GM19238 (cell line): ENCODE measurements around the gene HOXB6.
A peak's percentile ranks its signal among the peaks of the same experiment; 100 is the strongest.

Source experiments
- DNase-seq: peaks from one replicate; pipeline ENCODE4 v3.0.0; 2011; ENCODE audit warnings: low spot score; ENCODE audit not compliant: insufficient read length

Gene HOXB6

GRCh38 chr17:48622857-48623256 is 18.1 kb upstream of the HOXB6 start:
- no peak for DNase-seq

GRCh38 chr17:48621410-48622392 is 16.9 kb upstream of the HOXB6 start:
- DNase-seq, result no peak

- DNase-seq, result no peak
These were observed 15.8 kb upstream of the HOXB6 start for GRCh38 chr17:48620461-48621139.

DNA sequence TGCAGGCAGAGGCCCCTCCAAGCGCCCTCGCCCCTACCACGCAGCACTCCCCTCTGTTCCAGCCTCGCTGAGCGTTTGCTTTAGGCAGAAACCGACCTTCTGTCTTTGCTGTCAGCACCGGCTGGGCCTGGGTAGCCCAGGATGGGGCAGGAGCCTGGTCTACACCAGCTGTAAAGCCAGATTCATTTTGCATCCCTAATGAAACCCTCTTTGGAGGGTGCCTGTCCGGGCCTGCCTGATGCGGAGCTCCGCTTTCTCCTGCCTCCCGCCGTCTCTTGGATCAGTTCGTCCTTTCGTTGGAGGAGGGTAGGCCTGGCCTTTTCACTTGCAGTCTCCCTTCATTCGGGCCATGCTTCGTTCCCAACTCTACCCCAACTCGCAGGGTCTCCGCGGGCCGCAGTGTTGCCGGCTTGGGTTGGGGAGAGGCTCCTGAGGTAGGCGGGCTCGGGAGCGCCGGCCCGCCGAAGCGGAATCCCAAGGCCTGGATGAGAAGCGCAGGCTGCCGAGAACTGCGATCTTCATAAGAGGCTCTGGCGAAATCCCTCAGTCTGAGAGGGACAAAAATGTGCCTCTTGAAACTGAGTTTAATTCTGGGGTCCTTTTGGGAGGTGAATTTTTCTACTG is 15.2 kb upstream of the HOXB6 start:
- DNase-seq, result no peak

GRCh38 chr17:48618256-48618896 is 13.6 kb upstream of the HOXB6 start:
- peak; percentile 93 for DNase-seq

GRCh38 chr17:48617471-48618255 is 12.9 kb upstream of the HOXB6 start:
- no peak for DNase-seq

- DNase-seq, result no peak
These were observed 12.1 kb upstream of the HOXB6 start for GRCh38 chr17:48616717-48617470.

- no peak for DNase-seq
These were observed 11.4 kb upstream of the HOXB6 start for GRCh38 chr17:48615963-48616716.

GRCh38 chr17:48615047-48615962 is 10.5 kb upstream of the HOXB6 start, which contains the start of gene HOXB8:
Gene HOXB8, minus strand, starts transcription at chr17:48615292. Its CDS starts 588 bp downstream, at chr17:48614704.
- no peak for DNase-seq

DNA sequence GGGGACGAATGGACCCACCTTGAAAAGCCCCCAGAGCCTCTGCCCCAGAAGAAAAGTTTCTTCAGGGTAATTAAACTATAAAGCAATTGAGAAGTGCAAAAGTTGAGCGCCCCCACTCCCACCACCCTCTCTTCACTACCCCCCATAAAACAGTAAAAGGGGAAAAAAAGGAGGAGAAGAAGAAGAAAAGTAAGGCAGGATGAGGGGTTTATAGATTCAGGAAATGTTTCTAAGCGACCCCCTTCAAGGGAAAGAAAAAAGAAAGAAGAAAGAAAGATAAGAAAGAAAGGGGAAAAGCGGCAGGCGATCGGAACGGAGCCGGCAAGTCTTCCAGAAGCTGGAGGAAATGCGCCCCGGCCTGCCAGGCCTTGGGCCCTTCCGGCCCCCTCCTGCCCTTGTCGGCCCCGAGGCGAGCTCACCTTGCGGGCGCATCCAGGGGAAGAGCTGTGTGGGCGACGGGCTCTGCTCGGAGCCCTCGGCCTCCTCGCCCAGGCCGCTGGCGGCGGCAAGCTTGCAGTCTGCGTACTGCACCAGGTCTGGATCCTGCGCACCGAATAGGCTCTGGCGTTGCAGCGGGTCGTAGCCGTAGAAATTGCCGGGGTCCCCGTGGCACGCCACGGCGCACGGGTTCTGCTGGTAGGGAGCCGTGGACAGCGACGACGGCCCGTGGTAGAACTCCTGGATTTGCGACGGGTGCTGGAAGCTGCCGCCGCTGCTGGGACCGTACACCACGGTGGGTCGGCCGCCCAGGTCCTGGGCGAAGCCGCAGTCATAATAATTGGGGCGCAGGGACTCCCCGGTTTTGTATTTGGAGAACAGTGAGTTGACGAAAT is 9.3 kb upstream of the HOXB6 start:
- DNase-seq, result no peak

GRCh38 chr17:48612854-48613691 is 8.3 kb upstream of the HOXB6 start:
- peak; percentile 69 for DNase-seq

DNA sequence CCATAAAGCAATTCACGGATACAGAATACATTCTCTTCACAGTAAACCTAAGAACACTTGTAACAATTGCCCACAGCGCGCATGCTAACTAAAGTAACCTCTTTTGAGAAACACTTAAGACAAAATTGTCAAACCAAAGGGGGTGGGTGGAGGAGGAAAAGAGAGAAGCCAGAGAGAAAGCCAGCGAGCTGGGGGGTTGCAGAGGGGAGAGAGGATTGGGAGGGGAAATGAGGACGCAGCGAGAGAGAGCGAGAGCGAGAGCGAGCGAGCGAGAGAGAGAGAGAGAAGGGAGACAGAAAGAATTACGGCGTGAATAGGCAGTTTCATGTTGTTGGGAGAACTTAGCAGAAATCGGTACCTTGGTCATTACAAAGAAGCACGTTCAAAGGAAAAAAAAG is 7.7 kb upstream of the HOXB6 start:
- DNase-seq, result no peak

- DNase-seq, result no peak
These were observed 7.1 kb upstream of the HOXB6 start for GRCh38 chr17:48611681-48612455.

GRCh38 chr17:48611213-48611612 is 6.4 kb upstream of the HOXB6 start:
- DNase-seq, result peak; percentile 55
